Measurements from ENCODE around the gene RPP14. TPM values are rescaled to one million over a fixed set of nuclear protein-coding genes. Genes with fewer than 3 reads are reported as not detected.

RPP14 gene
- total and polyA plus RNA-seq, 2 experiments from 2014 or later = 13.4 to 14.9 TPM

DNA sequence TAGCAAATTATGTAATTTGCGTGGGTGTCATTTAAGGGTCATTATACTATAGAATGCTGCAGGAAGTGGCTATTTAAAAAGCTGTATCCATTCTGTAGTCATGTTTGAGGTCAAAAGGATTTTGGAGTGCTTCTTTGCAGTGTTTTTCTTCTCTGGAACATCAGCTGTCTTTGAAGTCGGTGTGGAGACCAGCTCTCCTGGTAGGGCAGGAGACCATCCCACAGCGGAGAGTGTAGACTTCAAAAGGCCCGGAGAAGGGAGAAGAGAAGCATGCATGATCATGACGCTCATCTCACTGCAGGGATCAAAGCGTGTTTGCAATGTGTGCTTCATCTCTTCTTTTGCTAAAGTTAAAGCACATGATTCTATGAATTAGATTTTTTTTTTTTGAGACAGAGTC is 46.6 kb downstream of the RPP14 start:
- Histone ChIP-seq H3F3A (ENCODE audit: insufficient read depth) (no peaks in the 10 kb centered on the region), H2AFZ (no peak overlapping the region), H3K9ac (no peak overlapping the region), H4K20me1 (ENCODE audit: insufficient read depth) (no peaks in the 10 kb centered on the region), H3K36me3 (ENCODE audit: low read depth) (no peaks in the 10 kb centered on the region), H3K9me2 (ENCODE audit: insufficient read depth) (no peaks in the 10 kb centered on the region), H3K4me2 (ENCODE audit: unreplicated experiment) (no peak overlapping the region), H3K4me1 (ENCODE audit: insufficient read depth) (peaks cover 18% of the 10 kb centered on the region), H3K4me3 (no peak overlapping the region), H3K79me2 (ENCODE audit: insufficient read depth) (peaks cover 99% of the 10 kb centered on the region), H3K27me3 (replicated peaks; ENCODE audit: insufficient read depth) (no peaks in the 10 kb centered on the region), H3K27ac (no peak overlapping the region), H3K9me3 (ENCODE audit: low read depth) (no peaks in the 10 kb centered on the region)
- 76 to 78% methylated on average over 6 of the region's 6 CpGs for WGBS, 2 experiments (ENCODE audit: low coverage in 1 of 2, low lambda C conversion rate in 2 of 2, missing lambda C conversion rate in 2 of 2)
- no peak for TF ChIP-seq EZH2phosphoT487 (IDR thresholded peaks at IDR 0.05; ENCODE audit: insufficient read depth, low read depth)
- TF ChIP-seq EZH2 (IDR thresholded peaks at IDR 0.05; ENCODE audit: insufficient read depth, poor library complexity, severe bottlenecking) = no peak
- no peak for DNase-seq
- in situ Hi-C loops (cut with MboI) = no loop called here

DNA sequence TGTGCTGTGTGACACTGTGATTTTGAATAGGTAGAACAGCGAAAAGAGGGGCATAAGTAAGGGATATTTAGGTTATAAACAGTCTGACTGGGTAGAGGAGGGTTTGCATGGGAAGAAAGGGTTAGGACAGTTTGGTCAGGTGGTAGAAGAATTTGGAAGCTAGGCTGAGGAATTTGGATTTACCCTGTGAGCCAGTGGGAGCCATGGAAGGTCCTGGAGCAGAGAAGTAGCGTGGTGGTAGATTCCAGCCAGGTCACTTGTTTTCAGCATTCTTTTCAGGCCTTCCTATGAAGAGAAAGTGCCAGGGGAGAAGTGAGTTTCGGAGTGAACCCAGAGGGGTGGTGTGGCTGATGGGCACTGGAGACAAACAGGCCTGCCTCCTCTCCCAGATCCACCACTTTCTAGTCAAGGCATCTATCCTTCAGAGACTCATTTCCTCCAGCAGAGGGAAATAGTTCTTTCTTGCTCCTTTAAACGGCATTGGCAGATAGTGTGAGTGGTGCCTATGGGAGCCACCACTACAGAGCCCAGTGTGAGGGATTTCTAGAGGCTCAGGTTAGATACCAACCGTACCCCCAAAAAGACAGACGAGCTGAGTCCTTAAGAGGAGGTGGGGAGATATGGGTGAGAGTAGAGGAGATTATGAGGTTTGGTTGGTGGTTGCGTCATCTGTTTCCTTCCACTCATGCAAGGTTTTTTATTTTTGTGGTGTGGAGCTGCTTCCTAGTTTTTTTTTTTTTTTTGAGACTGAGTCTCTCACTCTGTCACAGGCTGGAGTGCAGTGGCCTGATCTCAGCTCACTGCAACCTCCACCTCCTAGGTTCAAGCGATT is 47.9 kb downstream of the RPP14 start:
- Histone ChIP-seq H3K4me1 (ENCODE audit: insufficient read depth) (peaks cover 18% of the 10 kb centered on the region), H3K27me3 (replicated peaks; ENCODE audit: insufficient read depth) (no peaks in the 10 kb centered on the region), H3K27ac (no peak overlapping the region), H3K9ac (no peak overlapping the region), H3K79me2 (ENCODE audit: insufficient read depth) (peaks cover 99% of the 10 kb centered on the region), H3K4me3 (no peak overlapping the region), H4K20me1 (ENCODE audit: insufficient read depth) (no peaks in the 10 kb centered on the region), H2AFZ (no peak overlapping the region), H3K4me2 (ENCODE audit: unreplicated experiment) (no peak overlapping the region), H3K9me3 (ENCODE audit: low read depth) (no peaks in the 10 kb centered on the region), H3K9me2 (ENCODE audit: insufficient read depth) (no peaks in the 10 kb centered on the region), H3F3A (ENCODE audit: insufficient read depth) (no peaks in the 10 kb centered on the region), H3K36me3 (ENCODE audit: low read depth) (no peaks in the 10 kb centered on the region)
- WGBS, 2 experiments (ENCODE audit: low coverage in 1 of 2, low lambda C conversion rate in 2 of 2, missing lambda C conversion rate in 2 of 2) = 89 to 92% methylated on average over 8 of the region's 8 CpGs
- in situ Hi-C loops (cut with MboI) = no loop called here
- peak; percentile 48 for DNase-seq
- TF ChIP-seq EZH2 (IDR thresholded peaks at IDR 0.05; ENCODE audit: insufficient read depth, poor library complexity, severe bottlenecking) (no peak), EZH2phosphoT487 (IDR thresholded peaks at IDR 0.05; ENCODE audit: insufficient read depth, low read depth) (no peak)

DNA sequence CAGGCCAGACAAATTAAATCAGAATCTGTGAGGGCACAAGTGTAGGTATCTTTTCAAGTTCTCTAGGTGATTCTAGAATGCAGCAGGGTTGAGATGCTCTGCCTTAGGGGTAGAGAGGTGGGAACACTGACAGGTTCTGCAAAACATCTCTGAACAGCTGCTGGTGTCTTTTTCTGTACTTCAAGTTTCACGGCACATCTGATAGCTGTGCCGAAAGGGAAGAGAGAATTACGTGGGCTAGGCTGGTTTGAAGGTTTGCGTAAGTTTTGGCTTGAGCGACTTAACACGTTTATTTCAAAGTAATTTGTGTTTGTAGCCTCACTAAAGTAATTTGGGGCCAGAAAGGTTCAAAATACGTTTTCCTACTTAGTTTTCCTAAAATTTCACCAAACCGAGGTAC is 49.1 kb downstream of the RPP14 start:
- TF ChIP-seq EZH2phosphoT487 (IDR thresholded peaks at IDR 0.05; ENCODE audit: insufficient read depth, low read depth) (no peak), EZH2 (IDR thresholded peaks at IDR 0.05; ENCODE audit: insufficient read depth, poor library complexity, severe bottlenecking) (no peak)
- H3K27me3 ChIP-seq (replicated peaks; ENCODE audit: insufficient read depth) = no peaks in the 10 kb centered on the region
- no peaks in the 10 kb centered on the region for H3K9me3 ChIP-seq (ENCODE audit: low read depth)
- in situ Hi-C loops (cut with MboI) = no loop called here
- no peaks in the 10 kb centered on the region for H3K9me2 ChIP-seq (ENCODE audit: insufficient read depth)
- no peak overlapping the region for H3K4me3 ChIP-seq
- H3K79me2 ChIP-seq (ENCODE audit: insufficient read depth) = peaks cover 99% of the 10 kb centered on the region
- H3K4me2 ChIP-seq (ENCODE audit: unreplicated experiment) = no peak overlapping the region
- H3K9ac ChIP-seq = no peak overlapping the region
- no peaks in the 10 kb centered on the region for H3F3A ChIP-seq (ENCODE audit: insufficient read depth)
- H3K4me1 ChIP-seq (ENCODE audit: insufficient read depth) = peaks cover 15% of the 10 kb centered on the region
- no peak overlapping the region for H3K27ac ChIP-seq
- 83 to 85% methylated on average over 8 of the region's 8 CpGs for WGBS, 2 experiments (ENCODE audit: low coverage in 1 of 2, low lambda C conversion rate in 2 of 2, missing lambda C conversion rate in 2 of 2)
- no peaks in the 10 kb centered on the region for H4K20me1 ChIP-seq (ENCODE audit: insufficient read depth)
- no peak overlapping the region for H2AFZ ChIP-seq
- no peak for DNase-seq
- H3K36me3 ChIP-seq (ENCODE audit: low read depth) = no peaks in the 10 kb centered on the region

DNA sequence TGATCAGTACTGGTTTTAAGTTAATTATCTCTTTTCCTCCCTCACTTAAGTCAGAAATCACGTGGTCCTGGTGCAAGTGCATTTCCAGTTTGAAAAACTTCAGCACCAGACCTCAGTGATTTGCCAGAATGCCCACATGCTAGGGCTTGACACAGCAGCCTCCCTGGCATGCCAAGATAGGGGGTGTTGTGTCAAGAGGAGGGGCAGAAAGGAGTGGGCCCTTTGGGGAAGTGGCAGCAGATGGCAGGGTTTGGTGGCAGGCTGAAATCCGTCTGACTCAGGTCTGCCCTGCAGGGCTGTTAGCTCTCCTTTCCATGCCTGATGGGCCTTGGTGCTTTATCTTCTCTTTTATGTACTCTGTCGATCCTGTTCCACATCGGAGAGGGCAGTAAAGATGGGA is 50.0 kb downstream of the RPP14 start:
- no peak overlapping the region for H3K4me2 ChIP-seq (ENCODE audit: unreplicated experiment)
- peak; percentile 27 for DNase-seq
- no peak overlapping the region for H2AFZ ChIP-seq
- no peaks in the 10 kb centered on the region for H3F3A ChIP-seq (ENCODE audit: insufficient read depth)
- peaks cover 7% of the 10 kb centered on the region for H3K4me1 ChIP-seq (ENCODE audit: insufficient read depth)
- H3K9ac ChIP-seq = no peak overlapping the region
- H3K4me3 ChIP-seq = no peak overlapping the region
- no peaks in the 10 kb centered on the region for H3K9me2 ChIP-seq (ENCODE audit: insufficient read depth)
- H3K27me3 ChIP-seq (replicated peaks; ENCODE audit: insufficient read depth) = no peaks in the 10 kb centered on the region
- no peaks in the 10 kb centered on the region for H3K36me3 ChIP-seq (ENCODE audit: low read depth)
- TF ChIP-seq EZH2phosphoT487 (IDR thresholded peaks at IDR 0.05; ENCODE audit: insufficient read depth, low read depth) (no peak), EZH2 (IDR thresholded peaks at IDR 0.05; ENCODE audit: insufficient read depth, poor library complexity, severe bottlenecking) (no peak)
- WGBS, 2 experiments (ENCODE audit: low coverage in 1 of 2, low lambda C conversion rate in 2 of 2, missing lambda C conversion rate in 2 of 2) = 15 to 20% methylated on average over 4 of the region's 4 CpGs
- H3K27ac ChIP-seq = no peak overlapping the region
- H4K20me1 ChIP-seq (ENCODE audit: insufficient read depth) = no peaks in the 10 kb centered on the region
- in situ Hi-C loops (cut with MboI) = no loop called here
- H3K79me2 ChIP-seq (ENCODE audit: insufficient read depth) = peaks cover 99% of the 10 kb centered on the region
- no peaks in the 10 kb centered on the region for H3K9me3 ChIP-seq (ENCODE audit: low read depth)

Measured in GM23248 (cell line).